ENCODE results near the gene CNTNAP2. TPM values are rescaled to one million over a fixed set of nuclear protein-coding genes. Genes with fewer than 3 reads are reported as not detected.

The CNTNAP2 gene
- total RNA-seq, 1 donor from 2014 or later: 0.27 TPM

- no peak for TF ChIP-seq CTCF (IDR thresholded peaks at IDR 0.05)
- peak overlapping the region; percentile 8 for H3K4me3 Mint-ChIP-seq (ENCODE audit: unreplicated experiment)
- peak overlapping the region; percentile 79 for H3K27ac Mint-ChIP-seq (ENCODE audit: unreplicated experiment)
- DNase-seq (ENCODE audit: low spot score): no peak
- H3K9me3 Mint-ChIP-seq (ENCODE audit: low read depth): peaks cover 11% of the 10 kb centered on the region
- H3K36me3 Mint-ChIP-seq (ENCODE audit: low read depth): peaks cover 2% of the 10 kb centered on the region
- H3K27me3 Mint-ChIP-seq (ENCODE audit: low read depth): no peaks in the 10 kb centered on the region
- H3K4me1 Mint-ChIP-seq (ENCODE audit: low read depth): peaks cover 47% of the 10 kb centered on the region
These were observed 1296.4 kb downstream of the CNTNAP2 start for GRCh38 chr7:147412782-147413556.

- peaks cover 2% of the 10 kb centered on the region for H3K36me3 Mint-ChIP-seq (ENCODE audit: low read depth)
These were observed 1296.9 kb downstream of the CNTNAP2 start for GRCh38 chr7:147413557-147413870.

GRCh38 chr7:147415991-147416390 is 1299.4 kb downstream of the CNTNAP2 start:
- TF ChIP-seq CTCF (IDR thresholded peaks at IDR 0.05): no peak
- peaks cover 2% of the 10 kb centered on the region for H3K36me3 Mint-ChIP-seq (ENCODE audit: low read depth)
- no peaks in the 10 kb centered on the region for H3K27me3 Mint-ChIP-seq (ENCODE audit: low read depth)
- H3K9me3 Mint-ChIP-seq (ENCODE audit: low read depth): no peaks in the 10 kb centered on the region
- no peak for DNase-seq (ENCODE audit: low spot score)
- peaks cover 62% of the 10 kb centered on the region for H3K4me1 Mint-ChIP-seq (ENCODE audit: low read depth)
- H3K27ac Mint-ChIP-seq (ENCODE audit: unreplicated experiment): peak overlapping the region; percentile 17
- no peak overlapping the region for H3K4me3 Mint-ChIP-seq (ENCODE audit: unreplicated experiment)

More at GRCh38 chr7:147413557-147413870, 1296.9 kb downstream of the CNTNAP2 start:
- no peaks in the 10 kb centered on the region for H3K27me3 Mint-ChIP-seq (ENCODE audit: low read depth)
- peak overlapping the region; percentile 8 for H3K4me3 Mint-ChIP-seq (ENCODE audit: unreplicated experiment)
- TF ChIP-seq CTCF (IDR thresholded peaks at IDR 0.05): no peak
- peaks cover 11% of the 10 kb centered on the region for H3K9me3 Mint-ChIP-seq (ENCODE audit: low read depth)
- H3K4me1 Mint-ChIP-seq (ENCODE audit: low read depth): peaks cover 52% of the 10 kb centered on the region
- no peak for DNase-seq (ENCODE audit: low spot score)
- peak overlapping the region; percentile 79 for H3K27ac Mint-ChIP-seq (ENCODE audit: unreplicated experiment)

GRCh38 chr7:147418966-147419365 is 1302.4 kb downstream of the CNTNAP2 start:
- no peak for TF ChIP-seq CTCF (IDR thresholded peaks at IDR 0.05)
- Mint-ChIP-seq H3K4me1 (ENCODE audit: low read depth) (peaks cover 36% of the 10 kb centered on the region), H3K9me3 (ENCODE audit: low read depth) (no peaks in the 10 kb centered on the region), H3K36me3 (ENCODE audit: low read depth) (peaks cover 2% of the 10 kb centered on the region), H3K27me3 (ENCODE audit: low read depth) (no peaks in the 10 kb centered on the region), H3K27ac (ENCODE audit: unreplicated experiment) (peak overlapping the region; percentile 76), H3K4me3 (ENCODE audit: unreplicated experiment) (no peak overlapping the region)
- no peak for DNase-seq (ENCODE audit: low spot score)

- no peak for DNase-seq (ENCODE audit: low spot score)
- Mint-ChIP-seq H3K27ac (ENCODE audit: unreplicated experiment) (no peak overlapping the region), H3K27me3 (ENCODE audit: low read depth) (no peaks in the 10 kb centered on the region), H3K9me3 (ENCODE audit: low read depth) (peaks cover 5% of the 10 kb centered on the region), H3K4me3 (ENCODE audit: unreplicated experiment) (no peak overlapping the region), H3K4me1 (ENCODE audit: low read depth) (peaks cover 13% of the 10 kb centered on the region), H3K36me3 (ENCODE audit: low read depth) (no peaks in the 10 kb centered on the region)
- TF ChIP-seq CTCF (IDR thresholded peaks at IDR 0.05): no peak
These were observed 1307.3 kb downstream of the CNTNAP2 start for GRCh38 chr7:147423875-147424274.
